Measurements from ENCODE around the gene PNRC1. TPM values are rescaled to one million over a fixed set of nuclear protein-coding genes. Genes with fewer than 3 reads are reported as not detected.

PNRC1 gene
- total and polyA plus RNA-seq, 8 donors = 143 to 186 (median 159) TPM

DNA sequence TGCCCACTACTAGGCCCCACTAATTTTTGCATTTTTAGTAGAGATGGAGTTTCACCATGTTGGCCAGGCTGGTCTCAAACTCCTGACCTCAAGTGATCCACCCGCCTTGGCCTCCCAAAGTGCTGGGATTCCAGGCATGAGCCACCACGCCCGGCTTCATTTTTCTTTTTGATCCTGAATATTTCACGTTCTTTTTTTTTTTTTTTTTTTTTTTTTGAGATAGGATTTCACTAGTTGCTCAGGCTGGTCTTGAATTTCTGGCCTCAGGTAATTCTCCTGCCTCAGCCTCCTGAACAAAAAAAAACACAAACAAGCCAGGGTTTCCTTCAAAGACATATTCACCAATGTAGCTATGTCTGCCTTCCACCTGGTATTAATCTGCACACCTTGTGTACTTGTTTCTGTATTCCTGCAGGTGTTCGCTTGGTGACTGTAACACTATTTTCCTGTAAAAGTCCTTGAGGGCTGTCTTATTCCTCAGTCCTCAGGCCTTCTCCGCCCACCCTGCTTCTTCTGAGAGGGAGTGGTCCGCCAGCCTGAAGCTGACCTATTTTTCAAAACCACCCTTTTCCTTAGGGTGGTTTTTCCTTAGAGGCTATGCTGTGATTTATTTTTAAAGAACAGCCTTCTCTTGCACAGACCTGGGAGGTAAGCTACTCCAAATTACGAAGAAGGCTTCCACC is 36.1 kb upstream of the PNRC1 start:
- intact Hi-C loops (cut with DNase I) = no loop called here
- H3K4me3 ChIP-seq = no peak overlapping the region
- no peaks in the 10 kb centered on the region for H3K27me3 ChIP-seq
- H3K27ac ChIP-seq = peak overlapping the region in 1 of 2 donors; percentile 48
- DNase-seq (no peak), ATAC-seq (no peak)
- H3K36me3 ChIP-seq = no peaks in the 10 kb centered on the region
- TF ChIP-seq, protein P1, sequence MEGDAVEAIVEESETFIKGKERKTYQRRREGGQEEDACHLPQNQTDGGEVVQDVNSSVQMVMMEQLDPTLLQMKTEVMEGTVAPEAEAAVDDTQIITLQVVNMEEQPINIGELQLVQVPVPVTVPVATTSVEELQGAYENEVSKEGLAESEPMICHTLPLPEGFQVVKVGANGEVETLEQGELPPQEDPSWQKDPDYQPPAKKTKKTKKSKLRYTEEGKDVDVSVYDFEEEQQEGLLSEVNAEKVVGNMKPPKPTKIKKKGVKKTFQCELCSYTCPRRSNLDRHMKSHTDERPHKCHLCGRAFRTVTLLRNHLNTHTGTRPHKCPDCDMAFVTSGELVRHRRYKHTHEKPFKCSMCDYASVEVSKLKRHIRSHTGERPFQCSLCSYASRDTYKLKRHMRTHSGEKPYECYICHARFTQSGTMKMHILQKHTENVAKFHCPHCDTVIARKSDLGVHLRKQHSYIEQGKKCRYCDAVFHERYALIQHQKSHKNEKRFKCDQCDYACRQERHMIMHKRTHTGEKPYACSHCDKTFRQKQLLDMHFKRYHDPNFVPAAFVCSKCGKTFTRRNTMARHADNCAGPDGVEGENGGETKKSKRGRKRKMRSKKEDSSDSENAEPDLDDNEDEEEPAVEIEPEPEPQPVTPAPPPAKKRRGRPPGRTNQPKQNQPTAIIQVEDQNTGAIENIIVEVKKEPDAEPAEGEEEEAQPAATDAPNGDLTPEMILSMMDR (IDR thresholded peaks at IDR 0.05) = no peak
- peaks cover 0 to 41% of the 10 kb centered on the region in 2 donors for H3K4me1 ChIP-seq
- H3K9me3 ChIP-seq = no peaks in the 10 kb centered on the region

DNA sequence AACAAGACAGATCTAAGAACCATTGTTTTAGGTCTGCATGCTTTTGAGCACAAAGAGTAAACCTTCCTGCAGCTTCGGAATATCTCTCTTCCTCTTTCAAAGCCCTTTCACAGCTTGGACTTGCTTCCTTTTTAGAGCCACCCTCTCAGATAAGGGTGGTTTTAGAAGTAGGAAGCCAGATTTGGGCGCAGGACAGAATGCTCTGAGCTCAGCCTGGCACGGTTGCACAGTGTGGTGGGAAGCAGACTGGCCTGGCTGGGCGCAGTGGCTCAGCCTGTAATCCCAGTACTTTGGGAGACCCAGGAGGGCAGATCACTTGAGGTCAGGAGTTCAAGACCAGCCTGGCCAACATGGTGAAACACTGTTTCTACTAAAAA is 35.6 kb upstream of the PNRC1 start:
- Histone ChIP-seq H3K4me1 (peaks cover 0 to 47% of the 10 kb centered on the region in 2 donors), H3K27me3 (no peaks in the 10 kb centered on the region), H3K36me3 (no peaks in the 10 kb centered on the region), H3K9me3 (no peaks in the 10 kb centered on the region), H3K27ac (peak overlapping the region in 1 of 2 donors; percentile 48), H3K4me3 (no peak overlapping the region)
- TF ChIP-seq, protein P1 (IDR thresholded peaks at IDR 0.05) = no peak
- intact Hi-C loops (cut with DNase I) = no loop called here
- ATAC-seq (peak; percentile 78), DNase-seq (peak in 2 of 4 donors; percentile 50 to 79)

DNA sequence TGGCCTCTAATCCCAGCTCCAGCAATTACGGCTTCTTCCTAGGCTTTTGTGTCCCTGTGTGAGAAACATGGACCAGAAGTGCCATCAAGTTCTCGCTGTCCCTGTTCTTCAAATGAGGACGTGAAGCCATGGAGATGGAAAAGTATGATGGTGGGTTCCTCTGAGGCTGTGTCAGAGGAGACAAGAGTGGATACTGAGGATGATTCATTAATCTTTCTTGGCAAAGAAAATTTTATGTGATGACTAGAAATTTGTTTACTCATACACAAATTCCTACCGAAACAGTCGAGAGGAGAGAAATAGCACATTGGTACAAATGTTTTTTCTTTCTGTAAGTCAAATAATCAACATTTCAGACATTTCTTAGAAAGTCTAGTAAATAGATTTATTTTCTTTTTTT is 35.0 kb upstream of the PNRC1 start:
- H3K4me1 ChIP-seq = peaks cover 2 to 53% of the 10 kb centered on the region in 2 donors
- H3K36me3 ChIP-seq = no peaks in the 10 kb centered on the region
- DNase-seq (no peak), ATAC-seq (no peak)
- H3K27me3 ChIP-seq = no peaks in the 10 kb centered on the region
- no peak overlapping the region for H3K4me3 ChIP-seq
- H3K27ac ChIP-seq = peak overlapping the region in 1 of 2 donors; percentile 48
- intact Hi-C loops (cut with DNase I) = no loop called here
- TF ChIP-seq, protein P1 (IDR thresholded peaks at IDR 0.05) = no peak
- no peaks in the 10 kb centered on the region for H3K9me3 ChIP-seq

DNA sequence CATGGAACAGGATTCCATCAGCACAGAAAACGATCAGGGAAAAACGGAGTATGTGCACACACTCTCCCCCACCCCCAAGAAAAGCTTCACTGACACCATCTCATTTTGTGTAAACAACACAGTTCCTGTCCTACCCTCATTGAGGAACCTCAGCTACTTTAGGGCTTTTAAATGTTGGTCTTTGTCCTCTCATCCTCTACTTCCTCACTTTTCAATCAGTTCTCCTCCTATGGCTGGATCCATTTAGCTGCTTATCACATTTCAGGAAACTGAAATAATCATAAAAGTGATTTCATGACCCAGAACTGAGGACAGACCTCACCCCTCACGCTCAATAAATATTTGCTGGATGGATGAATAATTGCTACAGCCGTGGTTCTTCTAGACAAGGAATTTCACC is 33.1 kb upstream of the PNRC1 start:
- H3K9me3 ChIP-seq = no peaks in the 10 kb centered on the region
- no peak overlapping the region for H3K4me3 ChIP-seq
- DNase-seq (no peak), ATAC-seq (no peak)
- TF ChIP-seq, protein P1 (IDR thresholded peaks at IDR 0.05) = no peak
- H3K27me3 ChIP-seq = no peaks in the 10 kb centered on the region
- no peaks in the 10 kb centered on the region for H3K36me3 ChIP-seq
- peak overlapping the region in 1 of 2 donors; percentile 29 for H3K27ac ChIP-seq
- intact Hi-C loops (cut with DNase I) = no loop called here
- H3K4me1 ChIP-seq = peaks cover 4 to 67% of the 10 kb centered on the region in 2 donors

DNA sequence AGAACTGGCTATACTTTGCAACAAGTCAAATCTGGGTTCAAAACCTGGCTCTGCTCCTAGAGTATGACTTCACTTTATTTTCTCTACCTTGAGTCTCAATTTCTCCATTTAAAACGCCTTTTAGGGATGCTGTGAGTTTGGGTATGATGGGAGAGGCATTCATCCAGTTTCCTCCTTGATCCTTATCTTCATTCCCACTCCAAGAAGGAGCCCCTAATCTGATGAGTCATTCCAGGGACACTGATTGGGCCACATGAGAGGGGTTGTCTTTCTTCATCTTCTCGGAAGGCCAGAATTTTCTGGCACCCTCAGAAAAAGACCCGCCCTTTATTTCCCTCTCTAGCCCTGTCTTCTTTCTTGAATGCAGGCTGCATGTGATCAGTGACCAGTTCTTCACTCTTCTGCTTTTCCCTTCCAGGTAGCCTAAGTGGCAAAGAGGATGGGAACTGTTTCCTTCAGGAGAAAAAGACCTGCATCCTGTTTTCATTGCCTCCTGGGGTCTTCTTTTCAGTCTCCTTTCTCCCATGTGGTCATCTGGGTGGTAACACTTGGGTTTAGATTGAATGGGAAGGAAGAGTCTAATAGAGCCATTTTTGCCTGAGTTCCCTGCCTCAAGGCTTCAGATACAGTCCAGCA is 32.1 kb upstream of the PNRC1 start:
- no peak for ATAC-seq

More for the DNA sequence above, 32.1 kb upstream of the PNRC1 start:
- Histone ChIP-seq H3K36me3 (no peaks in the 10 kb centered on the region), H3K4me1 (peaks cover 4 to 67% of the 10 kb centered on the region in 2 donors), H3K27me3 (no peaks in the 10 kb centered on the region), H3K9me3 (no peaks in the 10 kb centered on the region), H3K27ac (no peak overlapping the region), H3K4me3 (no peak overlapping the region)
- TF ChIP-seq, protein P1 (IDR thresholded peaks at IDR 0.05) = no peak
- intact Hi-C loops (cut with DNase I) = no loop called here
- DNase-seq = no peak

Data from left lung (tissue), 10 donors.